OCI-LY3 (cell line): Measurements from ENCODE around the gene PTCHD4.

Experiments
- EZH2phosphoT487 ChIP-seq: fragments of 200-600 bp; shearing (Covaris generic); IDR thresholded peaks from 2 replicates; pipeline ENCODE4 v1.6.1; 2018; ENCODE audit warnings: antibody characterized with exemption, mixed run types, low read depth
- TF ChIP-seq, protein P1 (sequence below): fragments of 200-600, 300-600 bp; sonication (generic); IDR thresholded peaks from 2 replicates; pipeline ENCODE4 v1.5.1; 2014; ENCODE audit warnings: antibody characterized with exemption, low read length, low read depth

DNA sequence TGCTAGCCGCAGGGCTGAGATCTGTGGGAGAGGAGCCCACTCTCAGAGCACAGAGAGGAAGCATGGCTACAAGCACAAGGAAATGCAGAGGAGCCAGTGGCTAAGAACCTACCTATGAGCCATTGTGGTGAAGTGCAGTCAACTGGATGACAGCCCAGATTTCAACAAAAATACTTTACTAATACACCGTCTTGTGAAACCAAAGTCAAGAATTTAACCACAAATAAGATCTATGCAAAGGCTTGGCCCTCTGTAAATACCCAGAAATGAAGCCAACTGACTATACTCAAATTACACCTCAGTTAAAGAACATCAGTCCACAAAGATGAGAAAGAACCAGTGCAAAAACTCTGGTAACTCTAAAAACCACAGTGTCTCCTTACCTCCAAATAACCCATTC is 40.1 kb upstream of the PTCHD4 start:
- TF ChIP-seq, protein P1, sequence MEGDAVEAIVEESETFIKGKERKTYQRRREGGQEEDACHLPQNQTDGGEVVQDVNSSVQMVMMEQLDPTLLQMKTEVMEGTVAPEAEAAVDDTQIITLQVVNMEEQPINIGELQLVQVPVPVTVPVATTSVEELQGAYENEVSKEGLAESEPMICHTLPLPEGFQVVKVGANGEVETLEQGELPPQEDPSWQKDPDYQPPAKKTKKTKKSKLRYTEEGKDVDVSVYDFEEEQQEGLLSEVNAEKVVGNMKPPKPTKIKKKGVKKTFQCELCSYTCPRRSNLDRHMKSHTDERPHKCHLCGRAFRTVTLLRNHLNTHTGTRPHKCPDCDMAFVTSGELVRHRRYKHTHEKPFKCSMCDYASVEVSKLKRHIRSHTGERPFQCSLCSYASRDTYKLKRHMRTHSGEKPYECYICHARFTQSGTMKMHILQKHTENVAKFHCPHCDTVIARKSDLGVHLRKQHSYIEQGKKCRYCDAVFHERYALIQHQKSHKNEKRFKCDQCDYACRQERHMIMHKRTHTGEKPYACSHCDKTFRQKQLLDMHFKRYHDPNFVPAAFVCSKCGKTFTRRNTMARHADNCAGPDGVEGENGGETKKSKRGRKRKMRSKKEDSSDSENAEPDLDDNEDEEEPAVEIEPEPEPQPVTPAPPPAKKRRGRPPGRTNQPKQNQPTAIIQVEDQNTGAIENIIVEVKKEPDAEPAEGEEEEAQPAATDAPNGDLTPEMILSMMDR: no peak
- TF ChIP-seq EZH2phosphoT487: no peak
